CD4-positive, alpha-beta T cell treated with Interleukin-17A for 4 hours (primary cell): ENCODE data around the gene TMPRSS11E.
"Not testable (repeated sequence)": the region's sequence is repeated elsewhere in the genome, so short reads cannot be mapped to it uniquely, and the experiment has no call there.

Source experiments
- DNase-seq: peaks from one replicate; pipeline ENCODE4 v3.0.0-alpha.2; 2020; ENCODE audit warnings: mixed read lengths

TMPRSS11E gene, protein sequence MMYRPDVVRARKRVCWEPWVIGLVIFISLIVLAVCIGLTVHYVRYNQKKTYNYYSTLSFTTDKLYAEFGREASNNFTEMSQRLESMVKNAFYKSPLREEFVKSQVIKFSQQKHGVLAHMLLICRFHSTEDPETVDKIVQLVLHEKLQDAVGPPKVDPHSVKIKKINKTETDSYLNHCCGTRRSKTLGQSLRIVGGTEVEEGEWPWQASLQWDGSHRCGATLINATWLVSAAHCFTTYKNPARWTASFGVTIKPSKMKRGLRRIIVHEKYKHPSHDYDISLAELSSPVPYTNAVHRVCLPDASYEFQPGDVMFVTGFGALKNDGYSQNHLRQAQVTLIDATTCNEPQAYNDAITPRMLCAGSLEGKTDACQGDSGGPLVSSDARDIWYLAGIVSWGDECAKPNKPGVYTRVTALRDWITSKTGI

DNA sequence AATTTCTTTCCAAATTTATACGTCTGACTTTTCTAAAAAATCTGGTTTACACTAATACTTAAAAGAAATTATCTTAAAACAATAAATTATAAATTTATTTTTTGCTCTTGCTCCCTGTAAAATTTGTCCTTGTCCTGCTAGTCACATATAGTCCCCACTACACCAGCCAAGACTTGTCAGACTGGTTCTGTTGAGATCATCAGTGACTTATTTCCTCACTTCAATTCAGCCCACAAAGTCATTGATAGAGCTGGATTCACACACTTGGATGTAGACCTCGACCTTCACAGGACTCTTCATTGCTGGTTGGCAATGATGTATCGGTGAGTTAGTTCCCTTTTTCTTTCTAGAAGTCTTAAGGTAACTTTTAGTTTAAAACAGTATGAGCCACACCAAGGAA is at the start of gene TMPRSS11E:
TSS of gene TMPRSS11E (plus strand) at position 263 of the 400 bp plus-strand sequence. CDS start at position 313, 50 bp downstream.
- DNase-seq: no peak

DNA sequence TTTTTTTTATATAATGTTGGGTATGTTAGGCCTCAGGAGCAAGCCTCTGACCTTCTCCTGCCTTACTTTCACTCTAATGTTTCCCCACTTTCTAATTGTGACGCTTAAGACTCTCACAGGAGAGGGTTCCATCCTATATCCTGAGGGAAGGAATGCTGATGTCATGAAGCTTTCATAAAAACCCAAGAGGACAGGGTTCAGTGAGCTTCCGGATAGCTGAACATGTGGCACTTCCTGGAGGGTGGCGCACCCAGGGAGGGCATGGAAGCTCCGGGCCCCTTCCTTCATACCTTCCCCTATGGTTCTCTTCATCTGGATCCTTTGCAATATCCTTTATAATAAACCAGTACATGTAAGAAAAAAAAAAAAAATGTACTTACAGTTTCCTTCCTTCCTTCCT is 48.0 kb upstream of the TMPRSS11E start:
- DNase-seq: no peak

DNA sequence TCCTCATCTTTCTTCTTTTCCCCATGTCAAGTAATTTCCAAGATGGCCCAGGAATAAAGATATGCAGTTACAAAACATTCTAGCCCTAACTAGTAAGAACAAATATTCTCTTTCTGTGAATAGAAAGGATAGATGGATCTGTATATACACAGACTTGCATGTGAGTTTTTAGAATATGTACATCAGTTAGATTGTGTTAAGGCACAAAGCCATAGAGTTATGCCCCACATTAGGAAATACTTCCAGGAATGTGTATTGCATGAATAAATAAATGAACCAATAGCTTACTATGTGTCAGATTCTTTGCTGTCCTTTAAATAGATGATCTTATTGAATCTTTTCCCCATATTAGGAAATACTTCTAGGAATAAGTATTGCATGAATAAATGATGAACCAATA is 46.0 kb upstream of the TMPRSS11E start:
- DNase-seq: no peak

DNA sequence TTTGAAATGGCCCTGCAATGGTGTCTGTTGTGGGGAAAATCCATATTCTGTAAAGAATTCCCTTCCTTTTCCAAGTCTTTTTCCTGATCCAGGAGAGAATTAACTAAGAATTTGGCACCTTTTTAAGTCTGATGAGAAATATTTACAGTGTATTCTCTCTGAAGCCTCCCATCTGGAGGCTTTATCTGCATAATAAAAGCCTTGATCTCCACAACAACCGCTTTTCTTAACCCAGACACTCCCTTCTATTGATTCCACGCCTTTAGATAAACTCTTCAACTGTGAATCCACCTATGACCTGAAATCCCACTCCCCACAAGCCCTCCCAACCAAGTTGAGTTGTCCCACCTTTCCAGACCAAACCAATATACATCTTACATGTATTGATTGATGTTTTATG is 43.1 kb upstream of the TMPRSS11E start:
- no peak for DNase-seq

DNA sequence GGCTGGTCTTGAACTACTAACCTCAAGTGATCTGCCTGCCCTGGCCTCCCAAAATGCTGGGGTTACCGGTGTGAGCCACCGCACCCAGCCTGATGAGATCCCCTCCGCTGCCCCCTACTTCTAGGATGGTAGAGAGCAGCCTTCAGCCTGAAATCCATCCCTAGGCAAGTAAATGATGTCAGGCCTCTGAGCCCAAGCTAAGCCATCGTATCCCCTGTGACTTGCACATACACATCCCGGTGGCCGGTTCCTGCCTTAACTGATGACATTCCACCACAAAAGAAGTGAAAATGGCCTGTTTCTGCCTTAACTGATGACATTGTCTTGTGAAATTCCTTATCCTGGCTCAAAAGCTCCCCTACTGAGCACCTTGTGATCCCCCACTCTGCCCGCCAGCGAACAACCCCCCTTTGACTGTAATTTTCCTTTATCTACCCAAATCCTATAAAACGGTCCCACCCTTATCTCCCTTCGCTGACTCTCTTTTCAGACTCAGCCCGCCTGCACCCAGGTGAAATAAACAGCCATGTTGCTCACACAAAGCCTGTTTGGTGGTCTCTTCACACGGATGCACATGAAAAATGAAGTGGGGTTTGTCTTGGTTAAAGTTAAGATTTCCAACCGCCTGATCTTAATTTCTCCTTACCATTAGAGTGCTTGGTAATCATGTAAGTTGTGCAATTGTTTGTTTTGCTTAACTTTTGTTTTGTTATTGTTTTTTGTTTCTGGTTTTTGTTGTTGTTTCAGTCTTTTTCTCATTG is 41.4 kb upstream of the TMPRSS11E start:
- DNase-seq: not testable (repeated sequence)

DNA sequence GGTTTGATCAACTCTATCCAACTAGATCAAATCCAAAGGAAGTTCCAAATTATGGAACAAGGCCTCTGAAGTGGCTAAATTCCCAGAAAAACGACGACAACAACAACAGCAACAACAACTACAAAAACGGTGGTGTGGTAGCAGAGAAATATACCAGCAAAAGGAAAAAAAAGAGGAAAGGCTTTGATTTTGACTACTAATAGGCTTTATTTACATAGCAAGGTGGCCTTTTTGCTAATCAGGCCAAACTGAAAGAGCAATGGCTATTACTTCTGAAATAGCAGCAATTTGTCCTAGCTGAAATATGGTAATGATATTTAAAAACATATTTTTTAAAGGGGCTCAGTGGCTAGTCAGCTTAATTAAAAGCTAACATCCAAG is 40.8 kb upstream of the TMPRSS11E start:
- no peak for DNase-seq

DNA sequence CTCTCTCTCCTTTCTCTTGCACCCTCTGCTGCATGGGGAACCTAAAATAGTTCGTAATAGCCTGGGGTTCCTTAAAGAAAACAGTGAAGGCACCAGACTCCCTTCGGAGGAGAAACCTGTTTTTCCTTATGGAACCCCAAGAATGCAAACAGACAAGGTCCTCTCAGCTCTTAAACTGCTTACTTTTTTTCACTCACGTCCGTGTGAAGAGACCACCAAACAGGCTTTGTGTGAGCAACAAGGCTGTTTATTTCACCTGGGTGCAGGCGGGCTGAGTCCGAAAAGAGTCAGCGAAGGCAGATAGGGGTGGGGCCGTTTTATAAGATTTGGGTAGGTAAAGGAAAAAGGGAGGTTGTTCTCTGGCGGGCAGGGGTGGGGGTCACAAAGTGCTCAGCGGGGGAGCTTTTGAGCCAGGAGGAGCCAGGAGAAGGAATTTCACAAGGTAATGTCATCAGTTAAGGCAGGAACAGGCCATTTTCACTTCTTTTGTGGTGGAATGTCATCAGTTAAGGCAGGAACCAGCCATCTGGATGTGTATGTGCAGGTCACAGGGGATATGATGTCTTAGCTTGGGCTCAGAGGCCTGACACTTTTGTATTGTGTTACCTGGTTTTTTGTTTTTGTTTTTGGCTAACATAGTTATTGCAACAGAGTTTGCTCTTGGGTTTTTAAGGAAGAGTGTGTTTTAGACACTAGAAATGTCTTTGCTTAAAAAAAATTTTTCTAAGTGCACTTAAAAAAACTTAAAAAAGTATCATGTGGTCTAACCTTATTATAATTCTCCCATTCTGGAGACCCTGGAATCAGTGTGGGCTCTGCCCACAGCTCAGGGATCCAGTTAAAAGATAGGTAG is 40.0 kb upstream of the TMPRSS11E start:
- not testable (repeated sequence) for DNase-seq

- DNase-seq: no peak
Observed at GRCh38 chr4:68407868-68408190, 39.4 kb upstream of the TMPRSS11E start.

- DNase-seq: no peak
Observed at GRCh38 chr4:68410149-68410548, 37.1 kb upstream of the TMPRSS11E start.

GRCh38 chr4:68410643-68411042 is 36.6 kb upstream of the TMPRSS11E start:
- no peak for DNase-seq

DNA sequence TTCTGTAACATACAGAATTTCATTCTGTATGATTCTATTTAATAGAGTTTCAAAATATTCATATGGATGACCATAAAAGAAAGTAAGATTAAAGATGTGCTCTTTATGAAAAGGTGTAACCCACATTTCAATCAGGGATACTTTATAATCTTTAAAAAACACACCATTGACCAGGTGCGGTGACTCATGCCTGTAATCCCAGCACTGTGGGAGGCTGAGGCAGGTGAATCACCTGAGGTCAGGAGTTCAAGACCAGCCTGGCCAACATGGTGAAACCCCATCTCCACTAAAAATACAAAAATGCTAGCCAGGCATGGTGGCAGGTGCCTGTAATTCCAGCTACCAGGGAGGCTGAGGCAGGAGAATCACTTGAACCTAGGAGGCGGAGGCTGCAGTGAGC is 35.2 kb upstream of the TMPRSS11E start:
- not testable (repeated sequence) for DNase-seq

DNA sequence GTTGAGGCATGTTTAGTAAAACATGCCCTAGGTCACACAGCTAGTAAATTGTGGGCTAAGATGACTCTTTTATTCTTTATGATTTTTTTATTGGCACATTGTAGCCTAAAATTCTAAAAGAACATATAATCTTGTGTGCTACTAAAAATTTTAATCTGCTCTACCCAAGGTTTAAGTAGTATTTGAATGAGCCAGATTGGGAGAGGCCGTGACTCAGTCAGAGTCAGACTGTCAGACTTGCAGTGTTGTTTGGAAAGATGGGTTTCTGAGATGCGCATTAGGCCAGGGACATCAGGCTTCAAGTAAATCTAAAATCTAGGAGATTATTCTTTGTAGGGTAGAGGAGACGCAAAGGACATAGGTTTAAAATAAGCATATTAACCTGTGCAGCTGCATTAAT is 30.7 kb upstream of the TMPRSS11E start:
- no peak for DNase-seq

GRCh38 chr4:68426516-68426915 is 20.7 kb upstream of the TMPRSS11E start:
- DNase-seq: no peak

- DNase-seq: no peak
Observed at GRCh38 chr4:68430337-68430736, 16.9 kb upstream of the TMPRSS11E start.

GRCh38 chr4:68432320-68432719 is 14.9 kb upstream of the TMPRSS11E start:
- DNase-seq: no peak

- DNase-seq: no peak
Observed at GRCh38 chr4:68433582-68433981, 13.7 kb upstream of the TMPRSS11E start.

DNA sequence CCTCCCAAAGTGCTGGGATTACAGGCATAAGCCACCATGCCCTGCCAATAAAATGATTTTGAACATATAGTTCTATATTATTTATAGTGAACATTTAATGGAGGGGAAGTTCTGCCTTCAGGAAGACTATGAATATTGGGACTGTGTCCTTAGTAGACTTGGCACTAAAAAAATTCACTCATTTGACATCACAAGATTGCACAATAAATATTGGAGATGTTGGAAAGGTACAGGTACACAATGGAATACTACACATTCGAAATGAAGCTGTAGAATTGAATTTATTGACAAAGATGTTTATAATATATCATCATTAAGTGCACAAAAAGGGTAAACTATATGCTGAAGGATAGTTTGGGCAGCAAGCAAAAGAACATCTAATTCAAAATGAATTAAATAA is 13.0 kb upstream of the TMPRSS11E start:
- DNase-seq: no peak

DNA sequence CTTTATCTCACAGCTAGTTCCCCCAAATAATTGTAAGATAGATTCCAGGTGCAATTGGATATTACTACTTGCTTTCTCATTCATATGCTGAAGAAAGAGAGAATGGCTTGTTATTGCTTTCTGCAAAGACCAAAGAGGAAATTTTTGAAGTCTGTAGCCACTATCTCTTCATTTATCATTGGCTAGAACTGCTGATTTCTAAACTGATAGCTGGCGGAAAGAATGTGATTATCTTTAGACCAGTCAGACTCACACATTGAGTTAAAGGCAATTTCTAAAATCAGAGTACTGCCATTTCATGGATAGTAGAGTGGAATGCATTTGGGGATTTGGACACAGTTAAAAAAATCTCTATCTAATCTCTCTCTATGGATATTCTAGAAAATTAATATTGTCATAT is 12.4 kb upstream of the TMPRSS11E start:
- DNase-seq: no peak

DNA sequence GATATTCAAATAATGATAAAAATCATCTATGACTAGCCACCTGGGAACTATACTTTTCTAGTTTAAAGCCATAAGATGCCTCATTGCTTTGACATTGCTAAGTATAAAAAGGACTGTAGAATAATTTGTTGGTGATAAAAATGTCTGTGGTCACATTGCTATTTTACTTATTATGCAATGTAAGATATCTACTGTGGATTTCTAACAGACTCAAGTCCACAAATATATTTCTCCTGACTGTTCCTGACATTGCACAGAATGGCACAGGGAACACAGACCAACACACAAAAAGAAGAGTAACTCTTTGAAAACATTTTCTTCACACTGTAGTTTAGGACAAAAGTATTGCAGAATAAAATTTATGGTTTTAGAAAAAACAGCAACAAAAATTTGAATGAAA is 2.2 kb upstream of the TMPRSS11E start:
- no peak for DNase-seq

GRCh38 chr4:68451246-68452211 is 4.3 kb downstream of the TMPRSS11E start:
- DNase-seq: no peak

DNA sequence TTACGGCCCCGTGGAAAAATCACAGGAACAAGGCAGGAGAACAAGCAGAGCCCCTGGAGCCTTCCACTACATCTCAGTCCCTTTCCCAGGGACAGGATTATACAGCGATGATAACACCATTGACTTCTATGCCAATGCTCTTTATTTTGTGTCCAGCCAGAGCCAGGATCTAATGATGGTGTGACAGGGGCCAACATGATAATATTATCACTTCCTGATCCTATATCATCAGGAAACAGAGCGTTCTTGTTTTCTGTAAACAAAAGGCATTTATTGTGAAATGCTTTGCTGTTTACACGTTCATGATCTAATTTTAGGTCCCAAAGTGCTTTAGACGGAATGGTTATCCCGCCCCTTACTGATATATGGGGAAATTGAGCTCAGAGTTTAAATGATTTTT is 12.8 kb downstream of the TMPRSS11E start:
- no peak for DNase-seq

- DNase-seq: no peak
Observed at GRCh38 chr4:68461790-68462189, 14.5 kb downstream of the TMPRSS11E start.
